SW480 (cell line): Measurements from ENCODE around the gene CCR3.
A peak's percentile ranks its signal among the peaks of the same experiment; 100 is the strongest.

Experiments
- DNase-seq: peaks from one replicate; pipeline ENCODE4 v3.0.0-alpha.2; 2016; ENCODE audit warnings: low spot score

The CCR3 gene

GRCh38 chr3:46221391-46221790 lies 20.9 kb upstream of the CCR3 start:
- DNase-seq, result no peak

GRCh38 chr3:46221938-46222337 lies 20.3 kb upstream of the CCR3 start:
- DNase-seq, result peak; percentile 36

- DNase-seq, result no peak
These were observed 19.7 kb upstream of the CCR3 start for GRCh38 chr3:46222435-46223161.

- DNase-seq, result no peak
These were observed 13.7 kb upstream of the CCR3 start for GRCh38 chr3:46228260-46229242.

GRCh38 chr3:46231323-46231722 lies 10.9 kb upstream of the CCR3 start:
- no peak for DNase-seq

GRCh38 chr3:46233194-46233593 lies 9.1 kb upstream of the CCR3 start:
- DNase-seq, result no peak

- no peak for DNase-seq
These were observed 6.8 kb upstream of the CCR3 start for GRCh38 chr3:46235425-46235824.

- DNase-seq, result no peak
These were observed 5.8 kb upstream of the CCR3 start for GRCh38 chr3:46236294-46237054.

- no peak for DNase-seq
These were observed 3.9 kb upstream of the CCR3 start for GRCh38 chr3:46238386-46238785.

- peak; percentile 25 for DNase-seq
These were observed 2.8 kb upstream of the CCR3 start for GRCh38 chr3:46239301-46239938.

- DNase-seq, result no peak
These were observed 2.3 kb upstream of the CCR3 start for GRCh38 chr3:46239952-46240351.

GRCh38 chr3:46243560-46243959 lies 1.3 kb downstream of the CCR3 start:
- DNase-seq, result no peak

- DNase-seq, result no peak
These were observed 2.9 kb downstream of the CCR3 start for GRCh38 chr3:46245146-46245545.

GRCh38 chr3:46252980-46253379 lies 10.7 kb downstream of the CCR3 start:
- DNase-seq, result no peak

- DNase-seq, result no peak
These were observed 16.3 kb downstream of the CCR3 start for GRCh38 chr3:46258525-46258924.

- DNase-seq, result no peak
These were observed 19.8 kb downstream of the CCR3 start for GRCh38 chr3:46261926-46262594.

GRCh38 chr3:46264002-46264401 lies 21.7 kb downstream of the CCR3 start:
- no peak for DNase-seq

- no peak for DNase-seq
These were observed 24.3 kb downstream of the CCR3 start for GRCh38 chr3:46266598-46266997.

- DNase-seq, result peak; percentile 13
These were observed 27.3 kb downstream of the CCR3 start for GRCh38 chr3:46269556-46269955.

GRCh38 chr3:46270474-46270873 lies 28.2 kb downstream of the CCR3 start:
- no peak for DNase-seq

GRCh38 chr3:46271209-46271745 lies 29.0 kb downstream of the CCR3 start:
- no peak for DNase-seq
